ENCODE measurements around the gene TMEM187.

- TF ChIP-seq JUNB (IDR thresholded peaks at IDR 0.05) (no peak), CTCF (IDR thresholded peaks at IDR 0.05) (no peak), EP300 (IDR thresholded peaks at IDR 0.05) (no peak)
Measured at GRCh38 chrX:153956044-153956907, 16.3 kb upstream of the TMEM187 start.

All from A549 (cell line).